Stimulated activated CD4-positive, alpha-beta T cell treated with anti-CD3 and anti-CD28 coated beads, Interleukin-12 subunit alpha, Interleukin-12 subunit beta, amount 100 ng/mL, for 24 hours (primary cell): ENCODE measurements around the gene OR8D1.
"Not testable (repeated sequence)": the region's sequence is repeated elsewhere in the genome, so short reads cannot be mapped to it uniquely, and the experiment has no call there.

Experiments used
- DNase-seq, 2 experiments: peaks; one replicate each; pipeline ENCODE4 v3.0.0-alpha.2; 2020; ENCODE audit warnings: low read depth in 2 of 2

The OR8D1 gene

GRCh38 chr11:124285610-124286344 lies 28.0 kb downstream of the OR8D1 start:
- no peak for DNase-seq

GRCh38 chr11:124278261-124278660 lies 35.5 kb downstream of the OR8D1 start:
- DNase-seq, result no peak

GRCh38 chr11:124277804-124278203 lies 35.9 kb downstream of the OR8D1 start:
- no peak for DNase-seq

- DNase-seq, result no peak
Measured at GRCh38 chr11:124277207-124277606, 36.5 kb downstream of the OR8D1 start.

GRCh38 chr11:124276081-124276480 lies 37.7 kb downstream of the OR8D1 start:
- no peak for DNase-seq

- no peak for DNase-seq
Measured at GRCh38 chr11:124274000-124274399, 39.7 kb downstream of the OR8D1 start.

- DNase-seq, result not testable (repeated sequence)
Measured at GRCh38 chr11:124270886-124271285, 42.9 kb downstream of the OR8D1 start.

GRCh38 chr11:124265041-124265440 lies 48.7 kb downstream of the OR8D1 start:
- not testable (repeated sequence) for DNase-seq

- no peak for DNase-seq
Measured at GRCh38 chr11:124256076-124256475, 57.7 kb downstream of the OR8D1 start, which contains the start of gene OR8G5. Gene OR8G5, plus strand, starts transcription at chr11:124256376. Its CDS starts 8,556 bp downstream, at chr11:124264932.
